ENCODE measurements around the gene CEMIP2.

CEMIP2 gene

GRCh38 chr9:71637375-71637774, 130.9 kb downstream of the CEMIP2 start:
- no peak for TF ChIP-seq CTCF (conservative IDR thresholded peaks at IDR 0.05; ENCODE audit: low read length)
- H3K4me3 ChIP-seq (ENCODE audit: low read length): no peak overlapping the region
- no peak for DNase-seq (ENCODE audit: low read depth)

GRCh38 chr9:71636143-71636839, 132.0 kb downstream of the CEMIP2 start:
- no peak overlapping the region for H3K4me3 ChIP-seq (ENCODE audit: low read length)
- DNase-seq (ENCODE audit: low read depth): no peak
- no peak for TF ChIP-seq CTCF (conservative IDR thresholded peaks at IDR 0.05; ENCODE audit: low read length)

DNA sequence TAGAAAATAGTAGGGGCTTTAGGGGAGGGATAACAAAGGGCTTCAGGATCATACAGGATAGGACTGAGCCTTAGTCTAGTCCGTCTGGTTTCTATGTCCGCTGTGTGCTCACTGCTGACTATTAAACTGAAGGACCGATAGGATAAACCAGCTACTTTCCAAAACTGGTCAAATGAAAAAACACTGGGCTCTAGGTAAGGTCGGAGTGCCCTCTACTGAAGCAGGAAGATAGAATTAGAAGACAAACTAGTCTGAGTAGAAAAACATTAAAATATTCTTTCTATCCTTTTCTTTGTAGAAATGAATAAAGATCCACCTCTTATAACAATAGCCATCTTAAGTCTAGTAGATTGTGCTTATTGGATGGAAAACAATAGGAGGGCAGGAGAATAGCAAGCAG, 133.6 kb downstream of the CEMIP2 start:
- H3K4me3 ChIP-seq (ENCODE audit: low read length): no peak overlapping the region
- DNase-seq (ENCODE audit: low read depth): no peak
- TF ChIP-seq CTCF (conservative IDR thresholded peaks at IDR 0.05; ENCODE audit: low read length): no peak

Measured in AG10803 (cell line).